ENCODE measurements around the gene FGD4. TPM values are rescaled to one million over a fixed set of nuclear protein-coding genes. Genes with fewer than 3 reads are reported as not detected.
A peak's percentile ranks its signal among the peaks of the same experiment; 100 is the strongest.

Gene FGD4
- total RNA-seq, 2 experiments from 2014 or later, result 0.25 to 0.34 TPM

GRCh38 chr12:32551058-32551457, 151.7 kb downstream of the FGD4 start:
- Mint-ChIP-seq H3K9me3 (no peaks in the 10 kb centered on the region), H3K4me1 (ENCODE audit: low read depth) (no peaks in the 10 kb centered on the region), H3K27ac (no peak overlapping the region), H3K4me3 (no peak overlapping the region), H3K36me3 (ENCODE audit: low read depth) (no peaks in the 10 kb centered on the region), H3K27me3 (no peaks in the 10 kb centered on the region)
- Histone ChIP-seq H3K27me3 (ENCODE audit: control insufficient read depth in 1 of 2, insufficient read depth in 2 of 2, low read length in 2 of 2) (no peaks in the 10 kb centered on the region), H3K4me3 (ENCODE audit: low read length) (no peak overlapping the region), H3K9me3 (ENCODE audit: control insufficient read depth in 1 of 2, insufficient read depth in 1 of 2, low read length in 2 of 2) (no peaks in the 10 kb centered on the region), H3K27ac (ENCODE audit: low read depth in 1 of 2, low read length in 2 of 2) (no peak overlapping the region), H3K4me1 (ENCODE audit: insufficient read depth, low read length) (no peaks in the 10 kb centered on the region), H3K36me3 (ENCODE audit: insufficient read depth, low read length) (no peaks in the 10 kb centered on the region)
- ATAC-seq (ENCODE audit: poor library complexity) (no peak), DNase-seq (no peak)
- intact Hi-C loops (cut with DNase I, micrococcal nuclease), result no loop called here
- TF ChIP-seq CTCF (IDR thresholded peaks at IDR 0.05), result no peak
- ChIA-PET CTCF (interaction anchor here (1.0 kb wide), 1 partner anchor 18 kb away, joined by 4 read pairs; no protein-coding TSS in a partner anchor), POLR2A (no interaction called here)

GRCh38 chr12:32558903-32559302, 159.5 kb downstream of the FGD4 start:
- H3K36me3 ChIP-seq (ENCODE audit: insufficient read depth, low read length), result no peaks in the 10 kb centered on the region
- intact Hi-C loops (cut with DNase I, micrococcal nuclease), result no loop called here
- H3K4me3 ChIP-seq (ENCODE audit: low read length), result no peak overlapping the region
- no peaks in the 10 kb centered on the region for H3K4me1 ChIP-seq (ENCODE audit: insufficient read depth, low read length)
- H3K4me3 Mint-ChIP-seq, result no peak overlapping the region
- DNase-seq (peak in 3 of 14 experiments; percentile 5 to 9 (median 7)), ATAC-seq (ENCODE audit: poor library complexity) (no peak)
- no peaks in the 10 kb centered on the region for H3K4me1 Mint-ChIP-seq (ENCODE audit: low read depth)
- H3K36me3 Mint-ChIP-seq (ENCODE audit: low read depth), result no peaks in the 10 kb centered on the region
- no peaks in the 10 kb centered on the region for H3K27me3 Mint-ChIP-seq
- peaks cover 2% of the 10 kb centered on the region for H3K9me3 Mint-ChIP-seq
- TF ChIP-seq CTCF (IDR thresholded peaks at IDR 0.05), result no peak
- ChIA-PET CTCF (no interaction called here), POLR2A (no interaction called here)
- no peak overlapping the region for H3K27ac ChIP-seq (ENCODE audit: low read depth in 1 of 2, low read length in 2 of 2)
- no peak overlapping the region for H3K27ac Mint-ChIP-seq
- no peaks in the 10 kb centered on the region for H3K27me3 ChIP-seq (ENCODE audit: control insufficient read depth in 1 of 2, insufficient read depth in 2 of 2, low read length in 2 of 2)
- peaks cover 0 to 5% of the 10 kb centered on the region in 2 experiments for H3K9me3 ChIP-seq (ENCODE audit: control insufficient read depth in 1 of 2, insufficient read depth in 1 of 2, low read length in 2 of 2)

- intact Hi-C loops (cut with DNase I, micrococcal nuclease), result no loop called here
- no peaks in the 10 kb centered on the region for H3K4me1 Mint-ChIP-seq (ENCODE audit: low read depth)
These were observed 160.1 kb downstream of the FGD4 start for GRCh38 chr12:32559434-32559833.

More at GRCh38 chr12:32559434-32559833, 160.1 kb downstream of the FGD4 start:
- no peaks in the 10 kb centered on the region for H3K27me3 ChIP-seq (ENCODE audit: control insufficient read depth in 1 of 2, insufficient read depth in 2 of 2, low read length in 2 of 2)
- H3K36me3 Mint-ChIP-seq (ENCODE audit: low read depth), result no peaks in the 10 kb centered on the region
- ChIA-PET CTCF (no interaction called here), POLR2A (no interaction called here)
- no peak overlapping the region for H3K27ac ChIP-seq (ENCODE audit: low read depth in 1 of 2, low read length in 2 of 2)
- no peak for ATAC-seq (ENCODE audit: poor library complexity)
- H3K9me3 Mint-ChIP-seq, result peaks cover 2% of the 10 kb centered on the region
- peaks cover 0 to 5% of the 10 kb centered on the region in 2 experiments for H3K9me3 ChIP-seq (ENCODE audit: control insufficient read depth in 1 of 2, insufficient read depth in 1 of 2, low read length in 2 of 2)
- H3K4me3 Mint-ChIP-seq, result no peak overlapping the region
- no peaks in the 10 kb centered on the region for H3K36me3 ChIP-seq (ENCODE audit: insufficient read depth, low read length)
- H3K27ac Mint-ChIP-seq, result no peak overlapping the region
- H3K4me3 ChIP-seq (ENCODE audit: low read length), result no peak overlapping the region
- DNase-seq, result no peak
- TF ChIP-seq CTCF (IDR thresholded peaks at IDR 0.05), result no peak
- H3K4me1 ChIP-seq (ENCODE audit: insufficient read depth, low read length), result no peaks in the 10 kb centered on the region
- H3K27me3 Mint-ChIP-seq, result no peaks in the 10 kb centered on the region
